Fibroblast of villous mesenchyme (primary cell): ENCODE measurements around the gene KRTAP24-1. TPM values are rescaled to one million over a fixed set of nuclear protein-coding genes. Genes with fewer than 3 reads are reported as not detected.

Source experiments
- total RNA-seq: library from RNA; depleted of rRNA; stranded (reverse); fragments of >200 nt; gene quantifications from 2 replicates; pipeline ENCODE4 v1.2.3, GENCODE V29; 2012

KRTAP24-1 gene
- total RNA-seq, 1 donor: not detected

Other genes with a start within 250 kb of the KRTAP24-1 start
- not detected in 2 replicates for gene CLDN17, start 116.1 kb downstream of the KRTAP24-1 start, total RNA-seq
- gene CLDN8, start 66.9 kb downstream of the KRTAP24-1 start, total RNA-seq: not detected in 2 replicates
- not detected in 2 replicates for gene KRTAP25-1, start 6.6 kb upstream of the KRTAP24-1 start, total RNA-seq
- not detected in 2 replicates for gene KRTAP26-1, start 37.4 kb upstream of the KRTAP24-1 start, total RNA-seq
- gene KRTAP27-1, start 54.7 kb upstream of the KRTAP24-1 start, total RNA-seq: not detected in 2 replicates
- gene KRTAP23-1, start 65.7 kb upstream of the KRTAP24-1 start, total RNA-seq: not detected in 2 replicates
- gene KRTAP13-2, start 89.3 kb upstream of the KRTAP24-1 start, total RNA-seq: not detected in 2 replicates
- not detected in 2 replicates for gene KRTAP13-1, start 113.1 kb upstream of the KRTAP24-1 start, total RNA-seq
- not detected in 2 replicates for gene KRTAP13-3, start 143.0 kb upstream of the KRTAP24-1 start, total RNA-seq
- not detected in 2 replicates for gene KRTAP13-4, start 147.3 kb upstream of the KRTAP24-1 start, total RNA-seq
- not detected in 2 replicates for gene KRTAP15-1, start 157.3 kb upstream of the KRTAP24-1 start, total RNA-seq
- gene KRTAP19-1, start 197.4 kb upstream of the KRTAP24-1 start, total RNA-seq: not detected in 2 replicates
- not detected in 2 replicates for gene KRTAP19-2, start 204.5 kb upstream of the KRTAP24-1 start, total RNA-seq
- gene KRTAP19-3, start 209.1 kb upstream of the KRTAP24-1 start, total RNA-seq: not detected in 2 replicates
- not detected in 2 replicates for gene KRTAP19-4, start 214.2 kb upstream of the KRTAP24-1 start, total RNA-seq
- gene KRTAP19-5, start 219.2 kb upstream of the KRTAP24-1 start, total RNA-seq: not detected in 2 replicates